HG02623 (cell line): Measurements from ENCODE around the gene TAP2.
A peak's percentile ranks its signal among the peaks of the same experiment; 100 is the strongest.

ENCODE experiments used
- ATAC-seq: cut with Tn5 transposase; IDR thresholded peaks from one replicate; pipeline ENCODE4 v1.9.1; 2021; ENCODE audit warnings: moderate library complexity; ENCODE audit not compliant: unreplicated experiment

The TAP2 gene

GRCh38 chr6:32854376-32855178, 16.0 kb upstream of the TAP2 start:
- peak; percentile 14 for ATAC-seq

- peak; percentile 77 for ATAC-seq
Observed at GRCh38 chr6:32853541-32854375, 15.2 kb upstream of the TAP2 start, which contains the start of the genes PSMB9 and TAP1. Gene PSMB9, plus strand, starts transcription at chr6:32854192. Its CDS starts 38 bp downstream, at chr6:32854230. Gene TAP1, minus strand, starts transcription at chr6:32853704. Its CDS starts 68 bp downstream, at chr6:32853636.

GRCh38 chr6:32852844-32853540, 14.5 kb upstream of the TAP2 start:
- ATAC-seq, result no peak

- no peak for ATAC-seq
Observed at GRCh38 chr6:32852018-32852843, 13.7 kb upstream of the TAP2 start.

GRCh38 chr6:32851025-32851424, 12.5 kb upstream of the TAP2 start:
- ATAC-seq, result no peak

- no peak for ATAC-seq
Observed at GRCh38 chr6:32849126-32849525, 10.6 kb upstream of the TAP2 start.

- ATAC-seq, result no peak
Observed at GRCh38 chr6:32847795-32848194, 9.3 kb upstream of the TAP2 start.

- no peak for ATAC-seq
Observed at GRCh38 chr6:32847004-32847403, 8.5 kb upstream of the TAP2 start.

GRCh38 chr6:32845384-32845884, 6.9 kb upstream of the TAP2 start:
- ATAC-seq, result no peak

- ATAC-seq, result no peak
Observed at GRCh38 chr6:32844839-32845383, 6.4 kb upstream of the TAP2 start.

- ATAC-seq, result peak; percentile 82
Observed at GRCh38 chr6:32843979-32844838, 5.7 kb upstream of the TAP2 start, which contains the start of gene PSMB8. Gene PSMB8, minus strand, starts transcription at chr6:32844047. Its CDS starts 51 bp downstream, at chr6:32843996.

- no peak for ATAC-seq
Observed at GRCh38 chr6:32843331-32843978, 4.9 kb upstream of the TAP2 start.

- no peak for ATAC-seq
Observed at GRCh38 chr6:32842690-32843089, 4.2 kb upstream of the TAP2 start.

GRCh38 chr6:32842021-32842650, 3.6 kb upstream of the TAP2 start:
- no peak for ATAC-seq

- no peak for ATAC-seq
Observed at GRCh38 chr6:32840604-32841246, 2.2 kb upstream of the TAP2 start.

- no peak for ATAC-seq
Observed at GRCh38 chr6:32839356-32839755, 817 bp upstream of the TAP2 start.

- no peak for ATAC-seq
Observed at GRCh38 chr6:32837651-32838113, 857 bp downstream of the TAP2 start.
